SK-MEL-5 (cell line): ENCODE data around the gene FICD. TPM values are rescaled to one million over a fixed set of nuclear protein-coding genes. Genes with fewer than 3 reads are reported as not detected.
"Not testable (repeated sequence)": the region's sequence is repeated elsewhere in the genome, so short reads cannot be mapped to it uniquely, and the experiment has no call there.

Experiments used
- DNase-seq: peaks from one replicate; pipeline ENCODE4 v3.0.0-alpha.2; 2016; ENCODE audit warnings: low read depth, low spot score
- in situ Hi-C: cut with HindIII; loops from 2 replicates; pipeline ENCODE4 v1.10.0; 2016; ENCODE audit warnings: low sequenced_read_pairs, high pct_unique_total_duplicates, low pct_unique_long_range_greater_than_20kb
- total RNA-seq: library from RNA; depleted of rRNA; stranded (reverse); fragments of >200 nt; shearing (Covaris generic); gene quantifications from 2 replicates; pipeline ENCODE4 v1.2.3, GENCODE V29; 2014

Gene FICD
- total RNA-seq, 1 experiment from 2014 or later: 7.4 TPM

DNA sequence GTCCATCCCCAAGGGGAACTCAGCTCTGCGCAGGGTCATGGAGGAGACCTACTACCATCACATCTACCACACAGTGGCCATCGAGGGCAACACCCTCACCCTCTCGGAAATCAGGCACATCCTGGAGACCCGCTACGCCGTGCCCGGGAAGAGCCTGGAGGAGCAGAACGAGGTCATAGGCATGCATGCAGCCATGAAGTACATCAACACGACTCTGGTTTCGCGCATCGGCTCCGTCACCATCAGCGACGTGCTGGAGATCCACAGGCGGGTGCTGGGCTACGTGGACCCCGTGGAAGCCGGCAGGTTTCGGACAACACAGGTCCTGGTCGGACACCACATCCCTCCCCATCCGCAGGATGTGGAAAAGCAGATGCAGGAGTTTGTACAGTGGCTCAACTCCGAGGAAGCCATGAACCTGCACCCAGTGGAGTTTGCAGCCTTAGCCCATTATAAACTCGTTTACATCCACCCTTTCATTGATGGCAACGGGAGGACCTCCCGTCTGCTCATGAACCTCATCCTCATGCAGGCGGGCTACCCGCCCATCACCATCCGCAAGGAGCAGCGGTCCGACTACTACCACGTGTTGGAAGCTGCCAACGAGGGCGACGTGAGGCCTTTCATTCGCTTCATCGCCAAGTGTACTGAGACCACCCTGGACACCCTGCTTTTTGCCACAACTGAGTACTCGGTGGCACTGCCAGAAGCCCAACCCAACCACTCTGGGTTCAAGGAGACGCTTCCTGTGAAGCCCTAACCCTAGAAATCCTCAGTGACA lies 3.8 kb downstream of the FICD start:
- no peak for DNase-seq
- in situ Hi-C loops: no loop called here

DNA sequence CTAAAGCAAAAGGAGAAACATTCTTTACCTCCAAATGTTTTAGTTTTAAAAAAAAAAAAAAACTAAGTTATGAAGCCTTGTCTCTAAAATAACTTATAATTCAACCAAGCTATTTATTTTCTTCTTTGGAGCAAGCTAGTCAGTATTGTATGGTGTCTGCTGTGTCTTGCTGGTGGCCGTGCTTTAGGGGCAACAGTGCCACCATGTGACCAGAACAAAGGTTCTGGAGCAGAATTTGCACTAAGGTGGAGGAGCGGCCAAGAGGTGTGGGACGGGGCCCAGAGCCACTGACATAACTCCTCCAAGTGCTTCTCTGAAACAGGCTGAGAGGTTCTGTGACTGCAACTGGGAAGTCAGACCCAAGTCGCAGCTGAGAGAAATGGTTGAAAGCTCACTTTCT lies 4.5 kb downstream of the FICD start:
- no peak for DNase-seq
- in situ Hi-C loops: no loop called here

DNA sequence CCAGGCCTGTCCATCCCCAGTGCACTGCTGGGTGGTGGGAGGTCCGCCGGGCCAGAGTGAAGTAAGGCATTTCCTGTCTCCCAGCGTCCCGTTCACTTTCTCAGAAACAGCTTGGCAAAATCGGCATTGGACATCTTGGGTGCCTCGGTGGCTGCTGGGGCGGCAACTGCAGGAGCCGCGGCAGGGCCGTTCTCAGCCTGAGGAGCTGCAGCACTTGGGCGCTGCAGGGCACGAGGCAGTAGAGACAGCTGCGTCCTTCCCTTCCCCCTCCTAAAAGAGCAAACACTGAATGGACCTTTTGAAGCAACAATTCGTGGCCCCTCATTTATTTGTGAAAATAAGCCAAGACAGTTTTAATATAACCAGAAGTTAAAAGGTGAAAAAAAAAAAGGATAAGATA lies 8.3 kb downstream of the FICD start:
- DNase-seq: no peak
- in situ Hi-C loops: no loop called here

DNA sequence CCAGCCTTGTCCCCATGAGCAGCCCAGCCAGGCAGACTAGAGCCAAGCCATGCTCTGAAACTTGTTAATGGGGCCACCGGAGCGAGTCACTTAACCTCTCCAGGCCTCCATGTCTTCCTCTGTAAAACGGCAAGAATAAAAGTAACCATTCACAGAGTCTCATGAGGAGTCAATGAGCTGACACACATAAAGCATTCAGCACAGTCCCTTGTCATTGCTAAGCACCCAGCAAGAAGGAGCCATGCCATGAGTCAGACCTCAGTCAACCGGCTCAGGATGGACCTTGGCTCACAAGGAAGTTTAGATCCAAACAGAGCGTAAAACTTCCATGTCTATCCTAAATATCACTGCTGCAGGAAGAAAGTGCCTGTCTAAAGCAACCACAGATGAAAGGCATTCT lies 10.6 kb downstream of the FICD start:
- DNase-seq: no peak
- in situ Hi-C loops: no loop called here

DNA sequence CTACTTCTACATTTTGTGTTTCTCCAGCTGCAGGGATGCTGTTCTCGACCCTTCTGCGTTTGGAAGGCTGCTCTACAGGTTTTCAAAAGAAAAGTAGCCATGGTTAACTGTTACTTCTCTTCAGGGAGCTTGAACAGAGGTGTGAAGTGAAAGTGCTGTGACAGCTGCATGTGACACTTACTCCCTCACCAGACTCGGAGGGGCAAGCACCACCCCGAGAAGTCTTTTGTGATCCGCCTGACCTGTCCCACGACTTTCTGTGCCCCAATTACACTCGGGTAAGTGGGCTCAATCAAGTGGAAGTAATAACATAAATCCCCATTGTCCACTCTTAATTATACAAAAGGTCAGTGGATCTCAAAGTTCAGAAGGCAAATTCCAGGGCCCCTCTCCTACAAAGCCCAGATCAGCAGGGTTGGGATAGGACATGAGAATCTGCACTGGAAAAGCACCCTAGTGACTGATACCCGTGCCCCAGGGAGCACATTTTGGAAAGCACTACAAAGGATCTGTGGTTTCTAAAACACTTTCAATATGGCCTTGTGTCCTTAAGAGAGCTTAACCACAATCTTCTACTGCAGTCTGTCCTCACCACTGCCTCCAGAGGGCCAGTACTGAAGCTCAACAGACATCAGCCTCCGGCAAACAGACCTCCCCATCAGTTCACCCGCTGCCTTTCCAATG lies 11.5 kb downstream of the FICD start:
- in situ Hi-C loops: no loop called here
- peak; percentile 46 for DNase-seq

DNA sequence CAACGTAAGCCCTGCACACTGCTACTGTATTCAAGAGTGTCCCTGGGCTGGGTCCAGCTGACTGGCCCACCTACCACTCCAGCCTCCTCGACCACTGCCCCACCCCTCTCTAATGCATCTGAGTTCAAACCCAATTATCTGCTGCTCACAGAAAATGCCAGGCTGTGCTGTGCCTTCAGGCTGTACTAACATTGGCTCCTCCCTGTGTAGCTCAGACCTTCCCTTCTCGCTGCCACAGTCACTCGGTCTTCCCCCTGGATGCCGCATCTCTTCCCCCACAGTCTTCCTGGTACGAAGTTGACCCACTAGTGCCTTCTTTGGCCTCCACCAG lies 12.1 kb downstream of the FICD start:
- in situ Hi-C loops: no loop called here
- DNase-seq: no peak

DNA sequence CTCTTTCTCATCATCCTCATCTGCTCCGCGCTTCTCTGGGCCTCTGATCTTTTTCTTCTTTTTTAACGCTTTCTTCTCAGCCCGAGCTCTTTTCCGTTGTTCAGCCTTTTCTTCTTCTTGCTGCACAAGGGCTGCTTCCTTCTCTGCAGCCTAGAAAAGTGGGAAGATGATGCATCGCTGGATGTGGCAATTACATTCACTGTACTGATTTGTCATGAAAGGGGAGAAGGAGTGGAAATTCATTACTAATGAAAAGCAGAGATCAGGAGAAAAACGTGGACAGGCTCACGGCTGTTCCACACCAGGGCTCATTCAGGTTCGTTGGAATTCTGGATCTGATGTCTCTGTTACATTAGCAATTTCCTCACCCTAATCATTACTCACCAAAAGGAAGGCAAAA lies 15.1 kb downstream of the FICD start:
- in situ Hi-C loops: no loop called here
- DNase-seq: no peak

DNA sequence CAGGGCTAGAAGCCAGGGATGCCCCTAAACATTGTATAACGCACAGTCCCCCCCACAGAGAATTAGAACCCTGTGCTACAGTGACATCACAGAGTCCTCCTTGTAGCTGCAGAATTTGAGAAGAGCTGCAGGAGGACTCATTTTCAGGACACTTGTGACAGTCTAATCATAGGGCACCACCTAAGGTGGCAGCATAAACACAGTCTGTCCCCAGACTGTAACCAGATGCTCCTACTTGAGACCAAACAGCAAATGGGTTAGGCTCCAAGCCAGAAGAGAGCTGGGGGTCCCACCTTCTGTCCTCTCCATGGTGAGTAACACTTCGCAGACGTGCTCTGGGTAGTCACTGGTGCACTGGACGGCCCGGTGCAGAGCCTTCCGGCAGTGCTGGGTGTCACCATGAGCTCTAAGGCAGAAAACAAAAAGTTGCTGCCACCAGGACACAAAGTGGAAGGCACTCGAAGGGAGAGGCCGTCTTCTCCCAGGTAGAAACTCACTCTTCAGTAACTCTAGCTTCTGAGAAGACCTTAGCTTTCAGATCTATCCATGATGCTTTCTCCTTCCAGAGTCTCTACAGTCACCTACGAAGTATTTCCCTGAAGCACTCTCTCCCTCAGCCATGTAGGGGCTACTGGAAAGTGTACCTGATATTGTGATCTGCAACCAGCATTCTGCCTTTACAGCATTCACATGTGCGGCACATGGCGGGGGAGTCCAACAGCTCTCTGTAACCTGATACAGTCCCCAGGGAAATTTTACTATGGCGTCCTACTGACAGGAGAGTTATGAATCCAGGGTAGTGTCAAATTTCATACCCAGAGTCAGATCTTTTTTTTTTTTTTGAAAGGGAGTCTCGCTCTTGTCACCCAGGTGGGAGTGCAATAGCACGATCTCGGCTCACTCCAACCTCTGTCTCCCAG lies 17.1 kb downstream of the FICD start:
- in situ Hi-C loops: no loop called here
- no peak for DNase-seq

DNA sequence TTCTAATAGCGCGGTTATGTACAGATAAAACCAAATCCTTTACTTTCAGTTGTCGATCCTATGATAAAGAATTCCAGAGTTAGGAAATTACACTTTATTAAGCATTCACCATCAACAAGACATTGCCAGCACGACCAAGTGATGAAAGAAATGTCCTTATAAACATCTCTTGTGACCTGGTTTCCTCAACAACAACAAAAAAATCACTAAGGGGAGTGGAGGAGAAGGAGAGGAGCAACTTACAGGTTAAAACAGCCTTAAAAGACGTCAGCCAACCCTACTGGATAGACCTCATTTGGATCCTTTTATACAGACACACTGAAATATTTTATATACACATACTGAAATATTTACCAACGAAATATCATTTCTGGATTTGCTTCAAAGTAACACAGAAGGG lies 23.1 kb downstream of the FICD start:
- no peak for DNase-seq
- in situ Hi-C loops: no loop called here

DNA sequence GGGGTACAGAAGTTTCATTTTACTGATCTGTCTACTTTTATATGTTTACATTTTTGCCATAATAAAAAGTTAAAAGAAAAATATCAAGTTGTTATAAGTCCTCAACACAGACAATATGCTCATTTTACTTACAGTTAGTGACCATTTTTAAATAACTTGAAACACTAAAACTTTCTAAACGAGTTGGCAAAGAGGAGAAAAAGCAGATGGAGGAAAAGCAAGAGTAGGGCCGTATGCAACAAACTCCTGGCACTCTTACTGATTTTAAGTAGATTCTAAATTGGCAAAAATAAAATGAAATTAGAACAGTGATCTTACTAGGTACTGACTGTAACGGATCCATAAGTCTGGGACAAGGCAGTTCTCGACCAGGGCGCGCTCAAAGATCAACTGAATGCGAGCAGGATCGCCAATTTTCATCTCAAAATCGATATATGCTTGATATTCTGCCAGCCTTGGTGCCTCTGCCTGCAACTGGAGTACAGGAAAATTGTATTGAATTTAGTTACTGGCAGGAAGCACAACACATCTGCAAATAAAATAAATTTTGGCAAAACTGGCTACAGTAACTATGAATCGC lies 23.6 kb downstream of the FICD start:
- DNase-seq: no peak
- in situ Hi-C loops: no loop called here

DNA sequence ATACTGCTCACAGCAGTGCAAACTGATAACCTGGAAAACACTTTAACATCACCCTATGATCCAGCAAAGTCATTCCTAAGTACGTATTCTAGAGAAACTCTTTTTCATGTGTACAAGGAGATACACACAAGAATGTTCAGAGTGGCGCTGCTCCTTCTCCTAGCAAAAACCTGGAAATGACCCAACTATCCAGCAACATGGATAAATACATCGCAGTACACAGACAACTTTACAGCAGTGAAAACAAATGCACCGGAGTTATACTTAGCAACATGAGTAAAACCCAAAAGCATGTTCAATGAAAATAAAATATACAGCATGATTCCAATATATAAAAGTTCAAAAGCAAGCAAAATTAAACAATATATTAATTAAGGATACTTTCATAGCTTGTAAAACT lies 27.2 kb downstream of the FICD start:
- in situ Hi-C loops: no loop called here
- no peak for DNase-seq

DNA sequence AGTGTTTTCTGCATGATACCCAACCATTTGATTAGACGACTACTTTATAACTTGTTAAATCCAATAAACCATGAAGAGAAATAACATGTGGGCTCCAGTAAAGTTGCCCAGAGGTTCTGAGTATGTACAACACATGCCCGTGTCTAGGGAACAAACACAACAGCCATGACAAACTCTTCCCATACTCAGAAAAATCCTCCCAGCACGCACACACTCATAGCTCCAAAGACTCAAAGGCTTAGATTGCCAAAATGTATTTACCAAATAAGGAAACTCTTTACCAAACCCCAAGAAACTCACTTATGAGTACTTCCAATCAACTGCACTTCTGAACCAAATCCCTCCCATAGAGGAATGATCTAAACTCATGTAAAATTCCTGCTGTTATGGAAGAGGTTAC lies 28.6 kb downstream of the FICD start:
- in situ Hi-C loops: no loop called here
- no peak for DNase-seq

DNA sequence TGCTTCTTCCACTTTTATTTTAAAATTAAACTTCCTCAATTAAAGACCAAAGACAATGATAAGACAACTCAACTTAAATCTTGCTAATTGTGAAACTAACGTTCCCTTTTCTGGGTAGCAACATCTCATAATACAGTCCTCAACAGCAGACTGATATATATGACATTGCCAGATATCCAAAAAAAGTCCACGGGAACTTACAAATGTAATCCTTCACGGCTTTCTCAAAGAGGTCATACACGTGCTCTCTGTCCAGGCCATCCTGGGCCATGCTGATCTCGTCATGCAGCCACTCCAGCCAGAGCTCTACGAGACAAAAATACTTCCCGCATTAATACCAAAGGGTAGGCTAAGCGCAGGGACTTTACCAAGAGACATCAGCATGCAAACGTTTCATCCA lies 32.6 kb downstream of the FICD start:
- in situ Hi-C loops: no loop called here
- DNase-seq: no peak

DNA sequence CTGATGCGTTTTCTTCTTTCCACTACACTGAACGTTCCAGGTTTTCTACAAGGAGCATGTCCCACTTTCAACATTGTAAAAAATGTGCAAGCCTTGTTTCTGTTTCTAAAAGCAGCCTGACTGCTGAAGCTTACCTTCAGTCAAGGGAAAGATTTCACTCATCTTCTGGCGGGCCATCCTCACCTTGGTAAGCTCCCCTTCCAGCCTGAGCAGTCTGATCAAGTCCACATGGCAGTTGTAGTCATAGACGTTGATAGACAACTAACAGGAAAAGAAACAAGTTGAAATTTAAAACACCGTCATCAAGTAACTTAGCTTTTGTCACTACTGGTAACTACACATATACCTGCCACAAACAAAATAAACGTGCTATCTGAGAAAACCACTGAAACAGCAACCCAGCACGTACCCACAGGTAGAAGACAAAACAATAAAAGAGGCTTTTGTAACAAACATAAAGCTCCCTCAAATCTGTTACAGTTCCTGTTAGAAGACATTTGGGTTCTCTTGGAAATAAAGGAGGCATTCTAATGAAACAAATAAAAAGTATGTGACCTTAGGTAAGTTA lies 34.0 kb downstream of the FICD start:
- in situ Hi-C loops: no loop called here

DNA sequence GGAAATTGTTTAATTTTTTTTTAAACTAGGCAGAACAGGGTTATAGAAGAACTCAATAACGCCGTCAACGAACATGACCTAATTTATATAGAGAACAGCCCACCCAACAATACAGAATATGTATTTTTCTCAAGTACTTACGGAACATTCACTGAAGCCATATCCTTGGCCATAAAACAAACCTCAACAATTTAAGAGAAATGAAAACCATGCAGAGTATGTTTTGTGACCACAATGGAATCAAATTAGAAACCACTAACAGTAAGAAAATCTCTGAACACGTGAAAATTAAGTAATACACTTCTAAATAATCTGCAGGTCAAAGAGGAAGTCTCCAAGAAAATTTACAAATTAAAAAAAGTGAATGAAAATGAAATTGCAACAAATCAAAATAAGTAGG lies 36.5 kb downstream of the FICD start:
- in situ Hi-C loops: no loop called here
- no peak for DNase-seq

More for the DNA sequence above, 34.0 kb downstream of the FICD start:
- DNase-seq: no peak

DNA sequence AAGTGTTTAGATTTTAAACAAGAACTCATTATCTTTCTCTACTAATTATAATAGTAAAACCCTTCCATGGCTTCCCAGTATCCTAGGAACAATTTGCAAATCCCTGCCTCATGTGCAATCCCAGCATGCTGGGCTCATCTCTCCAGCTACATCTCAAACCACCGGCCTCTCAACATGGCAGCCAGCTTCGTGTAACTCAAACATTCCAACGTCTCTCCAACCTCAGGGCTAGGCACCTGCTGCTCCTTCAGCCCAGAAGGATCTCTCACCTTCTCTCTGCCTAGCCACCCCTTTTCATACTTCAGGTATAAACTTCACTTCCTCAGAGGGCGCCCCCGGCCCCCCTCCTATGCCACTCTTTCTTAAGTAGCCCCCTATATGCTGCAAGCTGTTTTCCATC lies 38.7 kb downstream of the FICD start:
- no peak for DNase-seq
- in situ Hi-C loops: no loop called here

DNA sequence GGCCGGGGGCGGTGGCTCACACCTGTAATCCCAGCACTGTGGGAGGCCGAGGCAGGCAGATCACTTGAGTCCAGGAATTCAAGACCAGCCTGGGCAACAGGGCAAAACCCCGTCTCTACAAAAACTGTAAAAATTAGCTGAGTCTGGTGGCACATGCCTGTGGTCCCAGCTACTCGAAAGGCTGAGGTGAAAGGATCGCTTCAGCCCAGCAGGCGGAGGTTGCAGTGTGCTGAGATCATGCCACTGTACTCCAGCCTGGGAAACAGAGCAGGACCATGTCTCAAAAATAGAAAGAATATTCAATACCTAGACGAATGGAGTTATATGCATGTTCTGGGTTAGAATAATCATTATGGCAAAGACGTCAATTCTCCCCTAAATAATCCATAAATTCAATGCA lies 40.3 kb downstream of the FICD start:
- DNase-seq, in situ Hi-C loops: not testable (repeated sequence)
